ENCODE measurements around the gene AP5S1. TPM values are rescaled to one million over a fixed set of nuclear protein-coding genes. Genes with fewer than 3 reads are reported as not detected.

Gene AP5S1
- total and polyA plus RNA-seq, 2 of the 4 experiments (the other 2 are of a cell fraction) = 10.1 to 11.7 TPM

DNA sequence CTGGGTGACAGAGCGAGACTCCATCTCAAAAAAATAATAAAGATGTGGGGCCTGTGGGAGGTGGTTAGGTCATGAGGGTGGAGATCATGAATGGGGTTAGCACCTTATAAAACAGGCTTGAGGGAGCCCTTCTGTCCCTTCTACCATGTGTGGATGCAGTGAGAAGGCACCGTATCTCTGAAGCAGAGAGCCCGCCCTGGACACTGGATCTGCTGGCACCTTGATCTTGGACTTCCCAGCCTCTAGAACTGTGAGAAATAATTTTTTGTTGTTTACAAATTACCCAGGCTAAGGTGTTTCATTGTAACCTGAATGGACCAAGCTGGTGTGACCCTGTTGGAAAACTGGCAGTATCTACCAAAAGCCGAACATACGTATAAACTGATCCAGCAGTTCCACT, 53.2 kb downstream of the AP5S1 start:
- H3K27ac ChIP-seq (ENCODE audit: insufficient read depth, low read length) = no peak overlapping the region
- no peak overlapping the region for H2BK5ac ChIP-seq (ENCODE audit: low read depth, low read length, poor library complexity, severe bottlenecking)
- DNase-seq = no peak
- no peak overlapping the region for H2AK9ac ChIP-seq (replicated peaks; ENCODE audit: low read depth, low read length, poor library complexity)
- H2BK120ac ChIP-seq (ENCODE audit: low read depth, low read length) = no peak overlapping the region
- H2BK15ac ChIP-seq (ENCODE audit: low read depth, low read length) = no peak overlapping the region
- no peak overlapping the region for H4K91ac ChIP-seq (ENCODE audit: insufficient read depth, low read depth, low read length)
- ATAC-seq (ENCODE audit: low read depth) = no peak
- H3K79me1 ChIP-seq (ENCODE audit: low read depth in 1 of 2, low read length in 2 of 2) = peaks cover 25 to 66% of the 10 kb centered on the region in 2 experiments
- no peak overlapping the region for H4K8ac ChIP-seq (ENCODE audit: low read depth in 2 of 2, low read length in 2 of 2)
- no peak overlapping the region for H4K5ac ChIP-seq (ENCODE audit: low read depth, low read length)
- peaks cover 9% of the 10 kb centered on the region; the same call in 1 of the 2 replicates for H4K20me1 ChIP-seq (ENCODE audit: insufficient read depth, low read length)
- peaks cover 24% of the 10 kb centered on the region for H3K9me1 ChIP-seq (ENCODE audit: insufficient read depth, low read length)
- H3K4me2 ChIP-seq (ENCODE audit: low read depth, low read length) = no peak overlapping the region
- no peaks in the 10 kb centered on the region for H3K4me1 ChIP-seq (ENCODE audit: control insufficient read depth, insufficient read depth, low read length)
- ChIA-PET CTCF (interaction anchor here (0.5 kb wide), 1 partner anchor 174 kb away, joined by 3 read pairs; no protein-coding TSS in a partner anchor), POLR2A (ENCODE audit: unreplicated experiment) (no interaction called here)
- H2BK20ac ChIP-seq (ENCODE audit: low read depth, low read length) = no peak overlapping the region
- H3K4me3 ChIP-seq (ENCODE audit: insufficient read depth, low read depth, low read length) = no peak overlapping the region
- in situ Hi-C loops (cut with MboI; ENCODE audit: low sequenced_read_pairs) (no loop called here), intact Hi-C loops (cut with micrococcal nuclease) (no loop called here), dilution Hi-C loops (cut with HindIII; ENCODE audit: low sequenced_read_pairs, unreplicated experiment) (no loop called here)
- no peak overlapping the region for H3K4ac ChIP-seq (ENCODE audit: low read depth, low read length)
- no peak for TF ChIP-seq MXI1 (IDR thresholded peaks at IDR 0.05; ENCODE audit: borderline replicate concordance, low read depth, low read length)
- H3K56ac ChIP-seq (ENCODE audit: extremely low read depth, insufficient read depth, low read length) = no peak overlapping the region
- H3K23ac ChIP-seq (ENCODE audit: low read depth, low read length) = no peak overlapping the region
- no peak overlapping the region for H2AK5ac ChIP-seq (ENCODE audit: low read depth, low read length)
- WGBS, 2 experiments (ENCODE audit: extremely low coverage in 2 of 2, insufficient read length in 1 of 2) = 100% methylated on average over 2 of the region's 5 CpGs; no CpG with 5 or more reads in 1 of the 2 experiments
- H3K14ac ChIP-seq (replicated peaks; ENCODE audit: low read depth, low read length) = no peak overlapping the region
- no peak overlapping the region for H3K9ac ChIP-seq (ENCODE audit: low read depth, low read length)
- peaks cover 31% of the 10 kb centered on the region for H3K36me3 ChIP-seq (ENCODE audit: control insufficient read depth, insufficient read depth, low read length)
- H3K27me3 ChIP-seq (ENCODE audit: control insufficient read depth, insufficient read depth, low read length) = no peaks in the 10 kb centered on the region
- H2AFZ ChIP-seq (replicated peaks; ENCODE audit: low read length, poor library complexity) = no peak overlapping the region
- no TSS peak for BruUV-seq (replicated peaks)
- H3K9me3 ChIP-seq (ENCODE audit: control insufficient read depth, insufficient read depth, low read length) = no peaks in the 10 kb centered on the region
- H3K18ac ChIP-seq (ENCODE audit: low read depth, low read length) = no peak overlapping the region

Data from IMR-90 (cell line).